Endometrium (tissue), 2 donors: ENCODE results near the gene THADA.
"Not testable (repeated sequence)": the region's sequence is repeated elsewhere in the genome, so short reads cannot be mapped to it uniquely, and the experiment has no call there.

Experiments
- FAIRE-seq: peaks from 2 replicates; lab custom pipeline; 2012; peaks lifted over from hg19 to GRCh38; lab: Jason Lieb, UNC
- donor health status: control.
- donor health status: control.

THADA gene

DNA sequence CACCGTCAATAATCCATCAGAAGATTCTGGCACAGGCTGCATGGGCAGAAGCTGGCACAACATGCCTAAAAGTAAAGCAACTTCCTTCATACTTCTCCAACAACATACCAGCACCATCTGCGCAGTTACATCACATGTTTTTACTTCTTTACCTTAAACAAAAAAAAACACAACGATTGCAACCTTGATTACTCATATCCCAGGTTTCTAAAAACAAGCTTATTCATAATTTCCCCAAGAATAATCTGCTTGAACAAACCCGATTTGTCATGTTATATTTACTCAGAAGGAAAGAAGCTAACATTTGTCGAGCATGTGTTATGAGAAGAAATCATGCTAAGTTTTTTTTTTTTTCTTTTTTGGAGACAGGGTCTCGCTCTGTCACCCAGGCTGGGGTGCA lies 54.7 kb downstream of the THADA start:
- FAIRE-seq, result peak; percentile 26

DNA sequence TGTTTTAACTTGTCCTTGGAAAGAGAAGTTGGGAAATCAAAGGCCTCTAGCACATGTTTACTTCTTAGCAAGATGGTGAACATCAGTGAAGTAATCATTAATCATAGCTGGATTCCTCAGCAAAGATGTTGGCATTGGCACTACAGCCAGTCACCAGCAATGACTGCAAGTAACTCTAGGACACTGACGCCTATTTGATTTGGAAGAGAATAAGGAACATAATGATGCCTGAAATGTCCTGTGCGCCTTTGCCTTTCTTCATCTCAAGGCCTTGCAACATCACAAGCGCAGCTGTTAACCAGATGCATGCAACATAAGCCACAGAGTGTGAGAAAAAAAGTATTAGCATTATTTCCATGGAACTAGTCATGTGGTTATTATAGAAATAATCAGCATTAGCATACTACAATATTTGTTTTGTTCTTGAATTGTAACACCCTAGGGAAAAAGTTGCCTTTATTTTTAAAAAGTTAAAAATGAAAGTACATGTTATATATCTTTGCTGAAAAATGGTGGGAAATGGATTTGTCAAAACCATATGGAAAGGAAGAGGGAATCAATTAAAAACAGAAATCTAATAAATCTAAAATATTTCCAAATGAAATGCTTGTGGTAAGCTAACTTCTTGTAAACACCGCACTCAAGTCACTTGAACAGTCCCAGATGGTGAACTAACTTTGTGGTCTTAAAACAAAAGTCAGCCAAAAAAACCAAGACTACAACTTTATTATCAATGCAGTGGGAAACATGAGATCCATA lies 55.6 kb downstream of the THADA start:
- peak; percentile 99 for FAIRE-seq

DNA sequence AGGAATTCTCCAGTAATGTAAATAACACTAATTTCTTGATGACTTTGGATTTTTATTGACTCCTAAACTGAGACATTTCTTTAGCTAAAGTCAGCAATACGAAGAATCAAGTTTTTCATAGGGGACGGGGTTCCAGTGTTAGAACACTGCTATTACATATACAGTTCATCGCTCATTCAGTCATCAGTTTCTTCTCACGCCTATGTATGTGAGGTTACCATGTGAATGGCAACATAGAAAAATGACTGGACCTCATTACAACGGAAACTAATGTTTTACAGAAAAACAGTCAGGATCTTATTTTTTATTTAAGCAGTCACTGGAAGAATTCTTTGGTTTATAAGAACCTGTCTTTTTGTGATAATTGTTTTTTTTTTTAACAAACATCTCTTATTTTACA lies 56.4 kb downstream of the THADA start:
- FAIRE-seq, result no peak

DNA sequence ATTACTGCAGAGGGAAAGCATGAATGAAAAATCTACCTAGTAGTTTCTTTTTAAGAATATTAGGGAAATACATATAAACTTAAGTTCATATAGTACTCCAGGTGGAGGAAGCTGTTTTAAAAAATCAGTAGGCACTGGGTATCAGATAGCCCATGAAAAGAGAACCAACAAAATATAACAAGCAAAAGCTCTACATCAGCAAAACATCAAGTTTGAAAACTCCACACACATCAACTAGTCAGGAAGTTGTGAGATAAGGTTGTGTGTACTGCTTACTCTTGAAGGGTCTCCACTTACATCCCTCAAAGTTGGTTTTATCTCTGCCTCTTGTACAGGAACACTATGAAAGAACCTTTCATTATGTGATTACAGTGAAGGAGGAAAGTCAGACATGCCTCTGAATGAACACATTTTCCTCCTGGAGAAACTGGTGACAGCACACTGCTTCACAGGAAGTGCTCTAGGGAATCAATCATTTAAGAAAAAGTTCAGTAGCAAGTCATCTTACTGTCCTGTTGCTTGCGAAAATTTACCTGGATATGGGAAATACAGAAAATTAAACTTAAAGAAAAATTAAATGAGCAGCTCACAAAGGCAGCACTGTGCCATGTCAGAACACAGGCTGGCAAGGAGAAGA lies 57.7 kb downstream of the THADA start:
- FAIRE-seq, result no peak

DNA sequence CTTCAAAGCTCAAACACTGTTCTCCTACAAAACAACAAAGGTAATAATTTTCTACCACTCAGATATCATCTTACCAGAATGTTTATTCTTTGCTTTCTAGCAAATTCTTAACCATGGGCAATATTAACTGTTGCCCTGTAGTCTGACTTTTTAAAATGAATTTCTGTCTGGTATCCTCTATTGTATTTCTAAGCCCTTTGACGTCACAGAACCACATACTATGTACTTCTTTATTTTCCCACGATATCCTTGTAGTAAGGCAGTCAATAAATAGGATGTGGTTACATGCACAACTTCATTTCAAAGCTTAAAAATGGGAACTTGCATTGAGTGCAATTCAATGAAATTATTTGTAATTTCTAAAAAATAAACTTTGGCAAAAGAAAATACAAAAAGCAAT lies 58.7 kb downstream of the THADA start:
- FAIRE-seq, result no peak

DNA sequence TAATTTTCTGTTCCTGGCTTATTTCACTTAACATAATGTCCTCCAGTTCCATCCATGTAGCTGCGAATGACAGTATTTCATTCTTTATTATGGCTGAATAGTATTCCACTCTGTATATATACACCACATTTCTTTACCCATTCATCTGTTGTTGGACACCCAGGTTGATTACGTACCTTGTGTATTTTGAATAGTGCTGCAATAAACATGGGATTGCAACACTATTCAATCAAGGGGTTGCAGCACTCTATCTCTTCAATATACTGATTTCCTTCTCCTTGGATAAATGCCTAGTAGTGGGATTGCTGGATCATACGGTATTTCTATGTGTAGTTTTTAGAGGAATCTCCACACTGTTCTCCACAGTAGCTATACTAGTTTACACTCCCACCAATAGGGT lies 61.3 kb downstream of the THADA start:
- no peak for FAIRE-seq

DNA sequence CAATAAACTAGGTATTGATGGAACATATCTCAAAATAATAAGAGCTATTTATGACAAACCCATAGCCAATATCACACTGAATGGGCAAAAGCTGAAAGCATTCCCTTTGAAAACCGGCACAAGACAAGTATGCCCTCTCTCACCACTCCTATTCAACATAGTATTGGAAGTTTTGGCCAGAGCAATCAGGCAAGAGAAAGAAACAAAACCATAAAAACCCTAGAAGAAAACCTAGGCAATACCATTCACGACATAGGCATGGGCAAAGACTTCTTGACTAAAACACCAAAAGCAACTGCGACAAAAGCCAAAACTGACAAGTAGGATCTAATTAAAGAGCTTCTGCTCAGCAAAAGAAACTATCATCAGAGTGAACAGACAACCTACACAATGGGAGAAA lies 63.3 kb downstream of the THADA start:
- not testable (repeated sequence) for FAIRE-seq

DNA sequence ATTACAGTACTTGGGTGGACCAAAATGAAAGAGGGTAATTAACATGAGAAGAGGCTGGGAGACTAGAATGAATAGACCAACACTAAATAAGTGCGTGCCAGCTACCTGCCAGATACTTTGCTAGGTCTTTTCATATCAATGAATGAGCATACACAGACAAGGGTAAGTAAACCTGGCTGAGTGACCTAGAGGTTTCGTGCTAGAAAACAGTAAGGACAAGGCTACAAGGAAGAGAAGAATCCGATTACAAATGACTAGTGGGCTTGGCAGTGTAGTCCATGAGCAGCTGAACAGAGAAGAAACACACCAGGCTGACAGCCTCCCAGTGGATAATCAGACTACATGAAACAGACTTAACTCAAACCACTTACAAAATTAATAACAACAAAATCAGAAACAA lies 64.6 kb downstream of the THADA start:
- FAIRE-seq, result no peak

DNA sequence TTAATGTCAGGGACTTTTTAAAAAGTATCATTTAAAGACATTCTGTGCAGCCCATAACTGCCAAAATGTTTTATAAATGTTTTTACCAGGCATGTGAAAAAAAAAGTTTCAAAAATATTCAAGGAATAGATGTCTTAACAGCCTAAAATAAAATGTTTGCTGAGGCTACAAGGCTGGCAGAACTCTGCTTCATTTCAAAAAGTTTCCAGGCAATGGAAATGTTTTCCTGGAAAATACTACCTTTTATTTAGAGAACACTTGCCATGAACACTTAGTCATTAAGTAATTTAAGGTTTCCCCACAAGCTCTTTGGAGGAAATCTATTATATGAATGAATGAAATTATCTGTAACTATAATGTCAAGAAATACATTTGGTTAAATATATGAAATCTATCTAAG lies 68.8 kb downstream of the THADA start:
- no peak for FAIRE-seq

DNA sequence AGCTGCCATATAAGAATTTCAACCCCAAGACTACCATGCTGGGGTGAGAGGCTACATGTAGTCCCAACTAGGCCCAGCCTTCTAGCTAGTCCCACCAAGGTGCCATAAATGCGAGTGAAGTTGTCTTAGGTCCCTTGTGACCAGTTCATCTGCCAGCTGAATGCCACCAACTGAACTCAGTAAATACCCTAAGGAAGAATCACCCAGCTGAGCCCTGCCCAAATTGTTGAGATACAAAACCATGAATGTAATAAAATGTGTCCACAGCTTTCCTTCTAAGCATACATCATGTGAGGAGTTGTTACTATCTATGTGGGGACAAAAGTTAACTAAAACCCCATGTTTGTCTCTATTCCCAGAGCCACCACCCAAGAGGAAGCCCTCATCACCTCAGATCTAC lies 70.3 kb downstream of the THADA start:
- FAIRE-seq, result no peak

DNA sequence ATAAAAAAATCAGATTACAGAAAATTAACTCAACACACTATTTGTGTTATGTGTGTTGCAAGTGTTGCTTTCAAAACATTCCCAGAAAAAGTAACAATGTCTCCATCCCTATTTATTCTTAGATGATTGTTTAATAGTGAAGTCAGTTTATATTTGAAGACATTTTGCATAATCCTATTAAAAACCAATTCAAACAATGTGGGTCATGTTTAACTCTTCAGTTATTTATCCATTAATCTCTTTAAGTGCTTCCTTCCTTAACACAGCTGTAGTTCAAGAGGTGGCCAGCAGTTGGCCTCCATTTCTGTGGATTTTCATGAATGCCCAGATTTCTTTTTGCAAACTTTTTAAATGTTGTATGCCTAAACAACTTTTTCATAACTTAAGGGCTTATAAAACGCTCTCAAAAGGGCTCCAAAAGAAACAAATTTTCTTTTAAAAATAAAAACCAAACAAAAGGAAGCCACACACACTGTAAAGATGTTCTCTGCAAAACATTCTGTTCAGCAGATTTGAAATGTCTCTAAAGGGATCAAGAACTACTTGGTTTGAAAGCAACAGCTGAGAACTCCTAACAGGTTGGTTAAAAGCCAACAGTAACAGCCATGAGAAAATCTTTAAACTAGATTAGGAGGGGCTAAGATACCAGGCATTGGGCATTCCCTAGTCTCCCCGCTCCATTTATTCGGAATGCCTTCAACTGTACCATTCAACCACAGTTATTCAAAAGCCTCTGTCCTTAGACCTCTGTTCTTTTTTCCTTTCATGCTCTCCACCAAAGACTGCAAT lies 71.5 kb downstream of the THADA start:
- FAIRE-seq, result peak; percentile 98

DNA sequence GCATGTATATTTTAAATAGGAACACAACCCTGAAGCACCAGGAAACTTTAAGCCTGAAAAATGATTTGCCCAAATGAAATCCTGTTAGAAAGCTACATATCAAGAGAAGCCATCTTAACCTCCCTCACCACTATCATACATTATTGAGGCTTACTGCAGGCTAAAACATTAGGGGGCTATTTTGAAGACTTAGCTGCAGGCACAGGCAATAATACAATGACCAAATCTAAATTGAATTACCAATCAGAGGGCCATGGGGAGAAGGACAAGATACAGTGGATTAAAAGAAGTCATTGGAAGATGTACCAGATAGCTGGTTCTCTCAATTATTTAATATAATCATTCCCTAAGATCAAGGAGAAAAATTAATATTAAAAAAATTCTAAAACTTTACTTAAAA lies 73.7 kb downstream of the THADA start:
- no peak for FAIRE-seq

DNA sequence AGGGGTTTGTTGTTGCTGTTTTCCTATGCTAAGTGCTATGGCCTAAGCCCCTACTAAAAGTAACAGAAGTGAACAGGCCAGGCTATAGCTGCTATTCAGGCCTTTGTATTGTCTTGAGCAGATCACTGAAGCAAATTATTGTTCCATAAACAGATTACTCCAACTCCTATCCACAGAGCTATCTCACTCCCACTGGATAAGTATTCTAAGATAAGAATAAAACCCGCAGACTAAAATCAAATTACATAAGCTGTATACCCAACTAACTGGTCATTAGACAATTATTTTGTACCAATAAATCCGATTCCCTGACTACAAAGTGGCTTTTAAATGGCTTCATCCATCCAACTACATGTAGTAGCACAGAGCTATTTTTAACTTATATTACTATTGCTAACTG lies 74.3 kb downstream of the THADA start:
- no peak for FAIRE-seq

DNA sequence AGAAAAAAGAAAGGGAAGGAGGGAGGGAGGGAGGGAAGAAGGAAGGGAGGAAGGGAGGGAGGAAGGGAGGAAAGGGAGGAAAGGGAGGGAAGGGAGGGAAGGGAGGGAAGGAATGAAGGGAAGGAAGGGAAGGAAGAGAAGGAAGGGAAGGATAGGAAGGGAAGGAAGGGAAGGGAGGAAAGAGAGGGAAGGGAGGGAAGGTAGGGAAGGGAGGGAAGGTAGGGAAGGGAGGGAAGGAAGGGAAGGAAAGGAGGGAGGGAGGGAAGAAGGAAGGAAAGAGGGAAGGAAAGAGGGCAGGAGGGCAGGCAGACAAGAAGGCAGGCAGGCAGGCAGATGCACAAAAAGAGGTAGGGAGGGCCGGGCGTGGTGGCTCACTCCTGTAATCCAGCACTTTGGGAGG lies 74.9 kb downstream of the THADA start:
- FAIRE-seq, result no peak

DNA sequence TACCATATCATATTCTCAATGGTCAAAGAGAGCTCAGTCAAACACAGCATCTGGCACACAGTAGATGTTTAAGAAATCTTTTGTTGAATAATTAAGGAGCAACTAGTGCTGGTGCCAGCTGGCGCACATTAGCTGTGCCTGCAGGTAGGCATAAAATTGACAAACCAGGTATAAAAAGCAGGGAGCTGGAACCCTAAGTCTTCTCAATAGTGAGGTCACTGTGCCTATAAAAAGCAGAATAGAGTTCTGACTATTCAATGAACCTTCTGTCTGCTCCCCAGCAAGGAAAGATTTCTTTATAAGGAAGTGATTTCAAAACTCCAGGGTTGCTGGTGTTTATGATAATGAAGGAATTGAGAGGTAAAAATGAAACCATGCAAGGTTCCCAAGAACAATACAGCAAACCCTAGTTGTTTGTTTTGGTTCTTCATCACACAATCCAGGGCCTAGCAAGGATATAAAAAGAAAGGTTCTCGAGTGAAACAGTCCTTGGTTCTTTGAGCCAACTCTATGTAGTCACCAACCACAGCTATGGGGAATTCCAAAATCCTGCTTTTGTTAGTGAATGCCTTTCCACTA lies 76.1 kb downstream of the THADA start:
- FAIRE-seq, result no peak

DNA sequence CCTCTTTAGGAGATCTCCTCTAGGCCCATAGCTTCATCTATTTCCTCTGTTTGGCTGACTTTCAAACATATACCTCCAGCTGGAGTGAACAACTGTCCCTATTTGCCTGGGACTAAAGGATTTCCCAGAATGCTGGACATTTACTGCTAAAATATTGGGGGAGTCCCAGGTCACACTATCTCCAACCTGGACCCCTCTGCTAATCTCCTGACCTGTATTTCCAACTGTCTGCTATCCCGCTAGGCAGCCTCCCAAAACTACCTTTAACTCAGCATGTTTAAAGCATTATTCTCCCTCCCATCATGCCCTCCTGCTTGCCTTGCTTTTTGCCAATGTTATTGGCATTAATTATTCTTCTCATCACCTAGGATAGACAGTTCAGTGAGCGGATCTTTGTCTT lies 77.1 kb downstream of the THADA start:
- no peak for FAIRE-seq

DNA sequence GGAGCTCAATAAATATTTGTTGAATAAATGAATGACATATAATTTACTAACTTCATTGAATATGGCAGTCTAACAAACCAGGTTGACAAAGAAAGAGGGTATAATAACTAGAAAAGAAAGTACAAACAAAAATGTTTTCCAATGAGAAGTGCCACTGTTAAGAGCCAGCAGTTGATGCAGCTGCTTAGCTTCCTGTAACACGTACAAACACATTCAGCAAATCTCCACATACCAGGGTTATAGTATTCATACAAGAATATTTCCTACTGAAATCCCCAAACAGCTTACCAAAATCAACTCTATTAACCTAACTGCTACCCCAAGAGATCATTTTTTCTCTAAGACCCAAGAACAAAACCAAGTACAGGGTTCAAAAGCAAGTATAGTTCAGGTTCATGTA lies 77.7 kb downstream of the THADA start:
- FAIRE-seq, result no peak

DNA sequence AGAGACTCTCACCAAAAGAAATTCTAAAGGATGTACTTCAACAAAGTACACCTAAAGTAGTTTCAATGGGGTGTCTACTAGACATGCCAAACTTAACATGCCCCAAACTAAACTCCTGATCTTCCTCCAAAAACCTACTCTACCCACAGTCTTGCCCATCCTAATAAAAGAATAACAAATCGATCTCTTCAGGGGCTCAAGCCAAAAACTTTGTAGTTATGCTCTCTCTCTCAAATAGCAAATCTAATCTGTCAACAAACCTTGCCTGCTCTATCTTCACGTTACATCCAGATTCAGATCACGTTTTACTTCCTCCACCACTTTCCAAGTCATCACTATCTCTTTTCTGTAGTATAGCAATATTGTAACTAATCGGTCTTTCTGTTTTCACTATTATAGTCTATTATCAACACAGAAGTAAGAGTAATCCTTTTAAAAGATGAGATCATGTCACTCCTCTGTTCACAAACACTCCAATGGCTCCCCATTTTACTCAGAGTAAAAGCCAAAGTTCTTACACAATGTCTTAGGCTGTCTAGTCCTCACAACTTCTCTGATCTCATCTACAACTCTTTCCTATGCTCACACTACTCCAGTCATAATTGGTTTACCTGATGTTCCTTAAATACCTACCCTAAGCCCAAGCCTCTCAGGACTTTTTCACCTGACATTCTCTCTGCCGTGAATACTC lies 79.9 kb downstream of the THADA start:
- FAIRE-seq, result no peak

DNA sequence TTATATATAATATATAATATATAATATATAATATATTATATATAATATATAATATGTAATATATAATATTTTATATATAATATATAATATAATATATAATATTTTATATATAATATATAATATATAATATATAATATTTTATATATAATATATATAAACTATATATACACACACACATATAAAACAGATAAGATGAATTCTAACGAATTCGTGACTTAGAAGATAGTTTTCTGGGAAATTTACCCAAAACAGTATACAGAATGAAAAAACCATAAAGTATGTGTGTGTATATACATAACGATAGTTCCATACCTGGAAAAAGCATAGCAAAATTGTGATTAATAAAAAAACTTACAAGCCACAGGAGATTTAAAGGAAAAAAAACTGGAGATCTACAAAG lies 80.6 kb downstream of the THADA start:
- no peak for FAIRE-seq

DNA sequence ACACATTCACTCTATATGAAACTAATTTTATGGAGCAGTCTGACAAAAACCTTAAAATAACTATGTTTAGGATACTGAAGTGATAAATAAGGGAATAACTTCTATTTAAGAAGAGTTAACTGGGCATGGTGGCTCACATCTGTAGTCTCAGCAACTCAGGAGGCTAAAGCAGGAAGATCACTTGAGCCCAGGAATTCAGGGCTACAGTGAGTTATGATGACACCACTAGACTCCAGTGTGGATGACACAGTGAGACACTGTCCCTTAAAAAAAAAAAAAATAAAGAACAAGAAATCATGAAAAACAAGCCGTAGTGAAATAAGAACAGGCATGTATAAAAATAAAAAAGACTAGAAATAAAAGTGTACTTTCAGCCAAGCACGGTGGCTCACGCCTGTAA lies 82.0 kb downstream of the THADA start:
- no peak for FAIRE-seq

DNA sequence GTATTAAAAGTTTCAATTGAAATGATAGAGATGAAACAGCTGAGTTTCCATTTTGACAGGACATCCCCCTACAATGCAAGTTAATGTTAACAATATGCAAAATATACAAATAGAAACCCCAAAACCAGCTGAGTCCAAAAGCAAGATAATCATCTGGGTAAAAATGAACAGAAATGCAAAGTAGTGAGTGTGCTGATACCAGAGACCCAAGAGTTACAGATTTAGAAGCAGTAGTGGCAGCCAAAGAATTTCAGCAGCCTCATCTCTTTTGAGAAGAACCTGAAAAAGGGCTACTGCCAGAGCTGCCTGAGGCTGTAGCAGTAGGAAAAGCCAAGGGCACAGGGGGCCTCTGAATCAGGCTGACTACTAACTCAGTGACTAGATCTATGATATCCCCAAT lies 82.6 kb downstream of the THADA start:
- no peak for FAIRE-seq

DNA sequence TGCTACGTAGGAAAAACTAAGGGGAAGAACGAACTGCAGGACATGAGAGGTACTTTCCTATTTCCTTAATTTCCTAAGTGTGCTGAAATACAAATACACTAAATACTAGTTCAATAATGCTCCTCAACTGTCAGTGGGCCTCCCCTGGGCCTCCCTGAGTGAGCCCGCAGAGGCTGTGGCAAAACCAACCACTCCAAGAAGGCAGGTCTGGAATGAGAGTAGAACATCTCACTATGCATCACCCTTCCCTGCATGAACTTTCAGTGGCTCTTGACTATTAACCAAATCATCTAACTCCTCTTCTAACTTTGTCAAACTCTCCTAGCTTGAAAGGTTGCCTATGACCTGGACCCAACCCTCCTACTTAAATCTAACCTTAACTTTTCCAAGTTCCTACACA lies 84.6 kb downstream of the THADA start:
- no peak for FAIRE-seq
